GM12878 (cell line): ENCODE measurements around the gene AFAP1. TPM values are rescaled to one million over a fixed set of nuclear protein-coding genes. Genes with fewer than 3 reads are reported as not detected.

Source experiments
- ATAC-seq: fragments of 200-7000 bp; cut with Tn5 transposase; 3 replicates; pipeline ENCODE4 v1.9.1; 2020; ENCODE audit warnings: mild to moderate bottlenecking, moderate library complexity
- BruUV-seq: library from RNA; stranded (reverse); fragments of 400-500 nt; replicated peaks from 2 replicates; lab custom pipeline; 2021; lab: Mats Ljungman, UMichigan
- CTCF ChIA-PET: fragments of 300-600 bp; sonication (Branson Sonifier 250); formaldehyde crosslinking; extraction: SDS; loops from one replicate; lab custom pipeline; 2021; ENCODE audit warnings: inconsistent platforms; lab: Yijun Ruan, JAX
- POLR2A ChIA-PET: fragments of 350-600 bp; formaldehyde crosslinking; extraction: SDS; loops from one replicate; lab custom pipeline; 2021; ENCODE audit warnings: inconsistent platforms; lab: Charles Lee
- RAD21 ChIA-PET: fragments of 300-600 bp; sonication (Branson Sonifier 250); formaldehyde crosslinking; loops from one replicate; lab custom pipeline; 2023; ENCODE audit warnings: antibody characterized with exemption; ENCODE audit not compliant: unreplicated experiment; lab: Charles Lee
- SMC1A ChIA-PET: fragments of 300-600 bp; sonication (Branson Sonifier 250); formaldehyde crosslinking; loops from one replicate; lab custom pipeline; 2023; ENCODE audit not compliant: unreplicated experiment, uncharacterized antibody; lab: Charles Lee
- DNase-seq: peaks from one replicate; pipeline ENCODE4 v3.0.0-alpha.2; 2011; ENCODE audit warnings: low read depth, low spot score
- FAIRE-seq: peaks from 3 replicates; lab custom pipeline; 2011; peaks lifted over from hg19 to GRCh38; lab: Jason Lieb, UNC
- H2AFZ ChIP-seq: 2 replicates; pipeline ENCODE4 v1.6.0; 2011; ENCODE audit warnings: low read depth, low read length, control low read depth; ENCODE audit not compliant: control insufficient read depth
- H3K27ac ChIP-seq: 2 replicates; pipeline ENCODE4 v1.5.1; 2011; ENCODE audit warnings: control low read depth; ENCODE audit not compliant: control insufficient read depth, insufficient read depth
- H3K27me3 ChIP-seq, 2 experiments: replicated peaks in 1 of 2; 2 replicates each; pipeline versions ENCODE4 v1.6.0 to v1.6.1; 2011; ENCODE audit warnings: low read length in 1 of 2; ENCODE audit not compliant: control insufficient read depth in 2 of 2, insufficient read depth in 2 of 2
- H3K36me3 ChIP-seq, 2 experiments: 2 replicates each; pipeline ENCODE4 v1.5.1; 2011; ENCODE audit warnings: low read length in 1 of 2; ENCODE audit not compliant: control insufficient read depth in 2 of 2, insufficient read depth in 2 of 2
- H3K4me1 ChIP-seq: 2 replicates; pipeline ENCODE4 v1.6.1; 2011; ENCODE audit warnings: mild to moderate bottlenecking, low read length, moderate library complexity, mixed read lengths; ENCODE audit not compliant: control insufficient read depth, insufficient read depth
- H3K4me2 ChIP-seq: 2 replicates; pipeline ENCODE4 v1.6.0; 2011; ENCODE audit warnings: control low read depth; ENCODE audit not compliant: control insufficient read depth, insufficient read depth
- H3K4me3 ChIP-seq: fragments of 200-600 bp; sonication (generic); 2 replicates; pipeline ENCODE4 v1.5.1; 2016
- H3K79me2 ChIP-seq: 2 replicates; pipeline ENCODE4 v1.6.0; 2011; ENCODE audit warnings: low read length; ENCODE audit not compliant: control insufficient read depth, insufficient read depth
- H3K9ac ChIP-seq: 2 replicates; pipeline ENCODE4 v1.8.0; 2011; ENCODE audit warnings: low read length, control low read depth, mixed read lengths; ENCODE audit not compliant: control insufficient read depth, insufficient read depth
- H3K9me3 ChIP-seq: replicated peaks from 3 replicates; pipeline ENCODE4 v1.5.1; 2011; ENCODE audit warnings: mild to moderate bottlenecking, low read length; ENCODE audit not compliant: control insufficient read depth, insufficient read depth
- H4K20me1 ChIP-seq: 2 replicates; pipeline ENCODE4 v1.6.0; 2011; ENCODE audit not compliant: control insufficient read depth, insufficient read depth
- EZH2 ChIP-seq: IDR thresholded peaks from 2 replicates; pipeline ENCODE4 v1.6.1; 2012; ENCODE audit warnings: low read depth, mild to moderate bottlenecking, control low read depth, inconsistent platforms, low read length, borderline replicate concordance; ENCODE audit not compliant: control insufficient read depth
- MEF2B ChIP-seq: fragments of 450-650 bp; IDR thresholded peaks from 2 replicates; pipeline ENCODE4 v1.6.1; 2018; ENCODE audit warnings: mild to moderate bottlenecking, moderate library complexity; ENCODE audit not compliant: partially characterized antibody, poor library complexity, severe bottlenecking
- NR2C1 ChIP-seq: fragments of 450-650 bp; IDR thresholded peaks from 2 replicates; pipeline ENCODE4 v1.6.1; 2017; ENCODE audit warnings: antibody characterized with exemption, mild to moderate bottlenecking, moderate library complexity
- NR2C2 ChIP-seq: IDR thresholded peaks from 2 replicates; pipeline ENCODE4 v1.6.1; 2011; ENCODE audit warnings: borderline replicate concordance, low read depth; ENCODE audit not compliant: control insufficient read depth, insufficient read length
- NR2F1 ChIP-seq: fragments of 450-650 bp; conservative IDR thresholded peaks from 2 replicates; pipeline ENCODE4 v1.6.1; 2017; ENCODE audit warnings: mild to moderate bottlenecking
- PAX8 ChIP-seq: fragments of 450-650 bp; IDR thresholded peaks from 2 replicates; pipeline ENCODE4 v1.6.1; 2017; ENCODE audit warnings: mild to moderate bottlenecking, moderate library complexity
- TCF3 ChIP-seq: IDR thresholded peaks from 2 replicates; pipeline ENCODE4 v1.6.1; 2012; ENCODE audit warnings: low read depth, mild to moderate bottlenecking, low read length, borderline replicate concordance; ENCODE audit not compliant: insufficient read depth
- WRNIP1 ChIP-seq: IDR thresholded peaks from 2 replicates; pipeline ENCODE4 v1.6.1; 2011; ENCODE audit warnings: low read depth, low read length, improper control_type of control experiment, borderline replicate concordance
- WGBS: methylation state at CpG from one replicate; pipeline ENCODE4 v1.1.6; 2016; ENCODE audit warnings: low lambda C conversion rate; ENCODE audit not compliant: insufficient replicate concordance, insufficient coverage; ENCODE audit errors: missing lambda C conversion rate; 5-methylcytosine and 5-hydroxymethylcytosine counted together
- in situ Hi-C: fragments of 300-500 bp; cut with MboI; formaldehyde crosslinking; loops from 9 replicates; pipeline ENCODE4 v1.14.3; 2018; ENCODE audit warnings: mixed read lengths
- intact Hi-C: fragments of 100-400 bp; cut with micrococcal nuclease; formaldehyde crosslinking; loops from one replicate; pipeline ENCODE4 v1.14.2; 2022; ENCODE audit not compliant: unreplicated experiment
- polyA plus RNA-seq, 11 experiments: library from polyadenylated mRNA; depleted of rRNA in 4 of 11; unstranded in 6 of 11; stranded (reverse) in 5 of 11; fragments of >200 nt; fragmentation: Nextera tagmentation in 4 of 11; fragmentation: Illumina TruSeq in 1 of 11; extraction: Ambion mirVana in 4 of 11; extraction: Trizol in 1 of 11; gene quantifications; 1 replicate in 1 of 11; 2 replicates in 10 of 11; pipeline versions ENCODE4 v1.2.1 to v1.2.3, GENCODE V29; 2011 to 2016; ENCODE audit warnings: inconsistent platforms in 2 of 11, missing spikeins in 2 of 11, low read depth in 1 of 11
- total RNA-seq, 4 experiments: library from RNA; depleted of rRNA in 3 of 4; stranded (reverse); fragments of >200 nt in 3 of 4; fragmentation: Illumina TruSeq in 1 of 4; extraction: Trizol in 1 of 4; gene quantifications; 2 replicates each; pipeline versions ENCODE4 v1.2.1 to v1.2.3, GENCODE V29; 2013 to 2021
- TF ChIP-seq, protein P1 (sequence below): IDR thresholded peaks from 2 replicates; pipeline ENCODE4 v1.6.1; 2012; ENCODE audit warnings: mild to moderate bottlenecking, low read depth, low read length
- TF ChIP-seq, protein P2 (sequence below): fragments of 450-650 bp; IDR thresholded peaks from 2 replicates; pipeline ENCODE4 v1.6.1; 2017; ENCODE audit warnings: mild to moderate bottlenecking, moderate library complexity
- TF ChIP-seq, protein P3 (sequence below): fragments of 450-650 bp; conservative IDR thresholded peaks from 2 replicates; pipeline ENCODE4 v1.6.1; 2017; ENCODE audit warnings: mild to moderate bottlenecking, moderate library complexity

Gene AFAP1
- total and polyA plus RNA-seq, 10 of the 15 experiments (the other 5 are each of a cell fraction or from before 2014, with no cell fraction given) = 0.02 to 0.23 (median 0.09) TPM; not detected in 1

GRCh38 chr4:7924163-7924562 lies 15.5 kb downstream of the AFAP1 start (continued):
- TF ChIP-seq, protein P1, sequence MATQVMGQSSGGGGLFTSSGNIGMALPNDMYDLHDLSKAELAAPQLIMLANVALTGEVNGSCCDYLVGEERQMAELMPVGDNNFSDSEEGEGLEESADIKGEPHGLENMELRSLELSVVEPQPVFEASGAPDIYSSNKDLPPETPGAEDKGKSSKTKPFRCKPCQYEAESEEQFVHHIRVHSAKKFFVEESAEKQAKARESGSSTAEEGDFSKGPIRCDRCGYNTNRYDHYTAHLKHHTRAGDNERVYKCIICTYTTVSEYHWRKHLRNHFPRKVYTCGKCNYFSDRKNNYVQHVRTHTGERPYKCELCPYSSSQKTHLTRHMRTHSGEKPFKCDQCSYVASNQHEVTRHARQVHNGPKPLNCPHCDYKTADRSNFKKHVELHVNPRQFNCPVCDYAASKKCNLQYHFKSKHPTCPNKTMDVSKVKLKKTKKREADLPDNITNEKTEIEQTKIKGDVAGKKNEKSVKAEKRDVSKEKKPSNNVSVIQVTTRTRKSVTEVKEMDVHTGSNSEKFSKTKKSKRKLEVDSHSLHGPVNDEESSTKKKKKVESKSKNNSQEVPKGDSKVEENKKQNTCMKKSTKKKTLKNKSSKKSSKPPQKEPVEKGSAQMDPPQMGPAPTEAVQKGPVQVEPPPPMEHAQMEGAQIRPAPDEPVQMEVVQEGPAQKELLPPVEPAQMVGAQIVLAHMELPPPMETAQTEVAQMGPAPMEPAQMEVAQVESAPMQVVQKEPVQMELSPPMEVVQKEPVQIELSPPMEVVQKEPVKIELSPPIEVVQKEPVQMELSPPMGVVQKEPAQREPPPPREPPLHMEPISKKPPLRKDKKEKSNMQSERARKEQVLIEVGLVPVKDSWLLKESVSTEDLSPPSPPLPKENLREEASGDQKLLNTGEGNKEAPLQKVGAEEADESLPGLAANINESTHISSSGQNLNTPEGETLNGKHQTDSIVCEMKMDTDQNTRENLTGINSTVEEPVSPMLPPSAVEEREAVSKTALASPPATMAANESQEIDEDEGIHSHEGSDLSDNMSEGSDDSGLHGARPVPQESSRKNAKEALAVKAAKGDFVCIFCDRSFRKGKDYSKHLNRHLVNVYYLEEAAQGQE = no peak
- TF ChIP-seq PAX8 = no peak

DNA sequence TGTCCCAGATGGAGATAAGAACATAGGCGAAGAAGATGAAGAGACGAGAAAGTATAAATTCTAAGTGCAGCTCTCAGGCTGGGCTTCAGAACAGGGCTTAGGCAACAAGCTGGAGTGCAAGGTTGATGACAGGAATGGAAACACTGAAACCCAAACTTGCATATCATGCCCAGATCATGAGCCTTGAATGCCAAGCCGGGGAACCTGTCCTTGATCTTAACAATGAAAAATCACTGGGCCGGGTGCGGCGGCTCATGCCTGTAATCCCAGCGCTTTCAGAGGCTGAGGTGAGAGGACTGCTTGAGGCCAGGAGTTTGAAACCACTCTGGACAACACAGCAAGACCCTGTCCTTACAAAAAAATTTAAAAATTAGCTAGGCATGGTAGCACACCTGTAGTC lies 17.2 kb downstream of the AFAP1 start:
- H3K4me3 ChIP-seq = no peak overlapping the region
- H3K36me3 ChIP-seq = no peaks in the 10 kb centered on the region
- WGBS = 47% methylated on average over 7 of the region's 7 CpGs
- intact Hi-C loops (no loop called here), in situ Hi-C loops (no loop called here)
- no peak overlapping the region for H3K4me2 ChIP-seq
- H3K27ac ChIP-seq = no peak overlapping the region
- H3K4me1 ChIP-seq = no peaks in the 10 kb centered on the region
- CTCF ChIA-PET = no interaction called here
- H2AFZ ChIP-seq = no peak overlapping the region
- H3K9me3 ChIP-seq = no peaks in the 10 kb centered on the region; the same call in 2 of the 3 replicates
- FAIRE-seq (no peak), DNase-seq (no peak), ATAC-seq (no peak)
- no peaks in the 10 kb centered on the region for H3K79me2 ChIP-seq
- no peaks in the 10 kb centered on the region for H4K20me1 ChIP-seq
- RAD21 ChIA-PET = no interaction called here
- POLR2A ChIA-PET = no interaction called here
- TF ChIP-seq NR2C2 (no peak), TCF3 (no peak), EZH2 (no peak), NR2F1 (no peak), NR2C1 (no peak), WRNIP1 (no peak), MEF2B (no peak)
- TF ChIP-seq, protein P2, sequence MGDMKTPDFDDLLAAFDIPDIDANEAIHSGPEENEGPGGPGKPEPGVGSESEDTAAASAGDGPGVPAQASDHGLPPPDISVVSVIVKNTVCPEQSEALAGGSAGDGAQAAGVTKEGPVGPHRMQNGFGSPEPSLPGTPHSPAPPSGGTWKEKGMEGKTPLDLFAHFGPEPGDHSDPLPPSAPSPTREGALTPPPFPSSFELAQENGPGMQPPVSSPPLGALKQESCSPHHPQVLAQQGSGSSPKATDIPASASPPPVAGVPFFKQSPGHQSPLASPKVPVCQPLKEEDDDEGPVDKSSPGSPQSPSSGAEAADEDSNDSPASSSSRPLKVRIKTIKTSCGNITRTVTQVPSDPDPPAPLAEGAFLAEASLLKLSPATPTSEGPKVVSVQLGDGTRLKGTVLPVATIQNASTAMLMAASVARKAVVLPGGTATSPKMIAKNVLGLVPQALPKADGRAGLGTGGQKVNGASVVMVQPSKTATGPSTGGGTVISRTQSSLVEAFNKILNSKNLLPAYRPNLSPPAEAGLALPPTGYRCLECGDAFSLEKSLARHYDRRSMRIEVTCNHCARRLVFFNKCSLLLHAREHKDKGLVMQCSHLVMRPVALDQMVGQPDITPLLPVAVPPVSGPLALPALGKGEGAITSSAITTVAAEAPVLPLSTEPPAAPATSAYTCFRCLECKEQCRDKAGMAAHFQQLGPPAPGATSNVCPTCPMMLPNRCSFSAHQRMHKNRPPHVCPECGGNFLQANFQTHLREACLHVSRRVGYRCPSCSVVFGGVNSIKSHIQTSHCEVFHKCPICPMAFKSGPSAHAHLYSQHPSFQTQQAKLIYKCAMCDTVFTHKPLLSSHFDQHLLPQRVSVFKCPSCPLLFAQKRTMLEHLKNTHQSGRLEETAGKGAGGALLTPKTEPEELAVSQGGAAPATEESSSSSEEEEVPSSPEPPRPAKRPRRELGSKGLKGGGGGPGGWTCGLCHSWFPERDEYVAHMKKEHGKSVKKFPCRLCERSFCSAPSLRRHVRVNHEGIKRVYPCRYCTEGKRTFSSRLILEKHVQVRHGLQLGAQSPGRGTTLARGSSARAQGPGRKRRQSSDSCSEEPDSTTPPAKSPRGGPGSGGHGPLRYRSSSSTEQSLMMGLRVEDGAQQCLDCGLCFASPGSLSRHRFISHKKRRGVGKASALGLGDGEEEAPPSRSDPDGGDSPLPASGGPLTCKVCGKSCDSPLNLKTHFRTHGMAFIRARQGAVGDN = no peak
- TF ChIP-seq, protein P3, sequence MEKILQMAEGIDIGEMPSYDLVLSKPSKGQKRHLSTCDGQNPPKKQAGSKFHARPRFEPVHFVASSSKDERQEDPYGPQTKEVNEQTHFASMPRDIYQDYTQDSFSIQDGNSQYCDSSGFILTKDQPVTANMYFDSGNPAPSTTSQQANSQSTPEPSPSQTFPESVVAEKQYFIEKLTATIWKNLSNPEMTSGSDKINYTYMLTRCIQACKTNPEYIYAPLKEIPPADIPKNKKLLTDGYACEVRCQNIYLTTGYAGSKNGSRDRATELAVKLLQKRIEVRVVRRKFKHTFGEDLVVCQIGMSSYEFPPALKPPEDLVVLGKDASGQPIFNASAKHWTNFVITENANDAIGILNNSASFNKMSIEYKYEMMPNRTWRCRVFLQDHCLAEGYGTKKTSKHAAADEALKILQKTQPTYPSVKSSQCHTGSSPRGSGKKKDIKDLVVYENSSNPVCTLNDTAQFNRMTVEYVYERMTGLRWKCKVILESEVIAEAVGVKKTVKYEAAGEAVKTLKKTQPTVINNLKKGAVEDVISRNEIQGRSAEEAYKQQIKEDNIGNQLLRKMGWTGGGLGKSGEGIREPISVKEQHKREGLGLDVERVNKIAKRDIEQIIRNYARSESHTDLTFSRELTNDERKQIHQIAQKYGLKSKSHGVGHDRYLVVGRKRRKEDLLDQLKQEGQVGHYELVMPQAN = no peak
- no peak overlapping the region for H3K9ac ChIP-seq
- SMC1A ChIA-PET = no interaction called here
- BruUV-seq = no TSS peak
- H3K27me3 ChIP-seq = no peaks in the 10 kb centered on the region; a peak in 2 of 4 replicates
